ENCODE measurements around the gene TMEM183A. TPM values are rescaled to one million over a fixed set of nuclear protein-coding genes. Genes with fewer than 3 reads are reported as not detected.

The TMEM183A gene
- total RNA-seq, 1 donor from 2014 or later, result 76.5 TPM

DNA sequence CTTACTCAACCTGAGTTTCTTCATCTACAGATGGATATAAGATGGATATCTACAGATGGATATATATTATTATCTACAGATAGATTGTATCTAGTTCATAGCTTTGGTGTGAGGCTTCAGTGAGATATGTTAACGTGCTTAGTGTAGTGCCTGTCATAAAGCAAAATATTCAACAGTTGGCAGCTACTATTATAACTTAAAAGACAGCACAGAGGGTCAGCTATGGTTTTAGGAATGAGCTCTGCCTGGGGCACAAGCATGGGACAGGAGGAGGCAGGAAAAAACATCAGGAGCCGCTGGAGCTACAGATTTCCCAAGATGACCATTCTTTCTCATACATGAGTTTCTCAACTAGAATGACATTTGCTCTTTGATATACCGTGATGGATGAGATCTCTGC lies 38.8 kb upstream of the TMEM183A start:
- TF ChIP-seq, protein P1, sequence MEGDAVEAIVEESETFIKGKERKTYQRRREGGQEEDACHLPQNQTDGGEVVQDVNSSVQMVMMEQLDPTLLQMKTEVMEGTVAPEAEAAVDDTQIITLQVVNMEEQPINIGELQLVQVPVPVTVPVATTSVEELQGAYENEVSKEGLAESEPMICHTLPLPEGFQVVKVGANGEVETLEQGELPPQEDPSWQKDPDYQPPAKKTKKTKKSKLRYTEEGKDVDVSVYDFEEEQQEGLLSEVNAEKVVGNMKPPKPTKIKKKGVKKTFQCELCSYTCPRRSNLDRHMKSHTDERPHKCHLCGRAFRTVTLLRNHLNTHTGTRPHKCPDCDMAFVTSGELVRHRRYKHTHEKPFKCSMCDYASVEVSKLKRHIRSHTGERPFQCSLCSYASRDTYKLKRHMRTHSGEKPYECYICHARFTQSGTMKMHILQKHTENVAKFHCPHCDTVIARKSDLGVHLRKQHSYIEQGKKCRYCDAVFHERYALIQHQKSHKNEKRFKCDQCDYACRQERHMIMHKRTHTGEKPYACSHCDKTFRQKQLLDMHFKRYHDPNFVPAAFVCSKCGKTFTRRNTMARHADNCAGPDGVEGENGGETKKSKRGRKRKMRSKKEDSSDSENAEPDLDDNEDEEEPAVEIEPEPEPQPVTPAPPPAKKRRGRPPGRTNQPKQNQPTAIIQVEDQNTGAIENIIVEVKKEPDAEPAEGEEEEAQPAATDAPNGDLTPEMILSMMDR (conservative IDR thresholded peaks at IDR 0.05), result no peak
- DNase-seq (ENCODE audit: low read depth, low spot score), result no peak
- H3K27ac Mint-ChIP-seq (ENCODE audit: unreplicated experiment), result no peak overlapping the region
- H3K36me3 Mint-ChIP-seq (ENCODE audit: low read depth), result no peaks in the 10 kb centered on the region
- peak overlapping the region; percentile 94 for H3K4me3 Mint-ChIP-seq
- H3K27me3 Mint-ChIP-seq (ENCODE audit: low read depth), result peaks cover 28% of the 10 kb centered on the region
- peaks cover 24% of the 10 kb centered on the region for H3K4me1 Mint-ChIP-seq
- H3K9me3 Mint-ChIP-seq, result no peaks in the 10 kb centered on the region

DNA sequence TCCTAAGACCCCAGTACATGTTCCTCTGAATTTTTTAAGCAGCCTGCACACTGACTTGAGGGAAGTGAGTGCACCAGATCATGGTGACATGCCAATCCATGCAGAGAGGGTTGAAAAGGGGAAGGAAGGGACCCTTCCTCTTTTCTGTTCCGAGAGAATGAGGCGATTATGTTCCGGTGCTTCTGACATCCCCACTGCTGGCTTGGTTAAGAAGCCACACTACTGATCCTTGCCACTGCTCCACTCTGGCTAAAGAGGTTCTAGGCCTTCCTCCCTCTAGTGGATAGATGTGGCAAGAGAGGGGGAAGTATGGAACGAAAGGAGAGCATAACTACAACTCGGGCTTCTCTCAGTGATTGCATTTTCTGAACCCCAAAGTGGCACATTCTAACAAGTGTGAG lies 38.3 kb upstream of the TMEM183A start:
- Mint-ChIP-seq H3K36me3 (ENCODE audit: low read depth) (no peaks in the 10 kb centered on the region), H3K27ac (ENCODE audit: unreplicated experiment) (no peak overlapping the region), H3K27me3 (ENCODE audit: low read depth) (peaks cover 33% of the 10 kb centered on the region), H3K4me1 (peaks cover 24% of the 10 kb centered on the region), H3K9me3 (no peaks in the 10 kb centered on the region), H3K4me3 (peak overlapping the region; percentile 94)
- peak; percentile 26 for DNase-seq (ENCODE audit: low read depth, low spot score)
- TF ChIP-seq, protein P1 (conservative IDR thresholded peaks at IDR 0.05), result peak; percentile 68

DNA sequence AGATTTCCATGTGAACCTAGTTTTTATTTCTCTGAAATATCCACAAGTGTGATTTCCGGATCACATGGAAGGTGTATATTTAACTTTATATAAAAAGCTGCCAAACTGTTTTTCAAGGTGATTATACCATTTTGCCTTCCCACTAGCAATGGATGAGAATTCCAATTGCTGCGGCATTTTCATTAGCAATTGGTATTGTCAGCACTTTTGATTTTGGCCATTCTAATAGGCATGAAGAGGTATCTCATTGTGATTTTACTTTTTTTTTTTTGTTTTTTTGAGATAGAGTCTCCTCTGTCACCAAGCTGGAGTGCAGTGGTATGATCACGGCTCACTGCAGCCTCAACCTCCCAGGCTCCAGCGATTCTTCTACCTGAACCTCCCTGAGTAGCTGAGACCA lies 35.1 kb upstream of the TMEM183A start:
- Mint-ChIP-seq H3K4me1 (peaks cover 17% of the 10 kb centered on the region), H3K4me3 (no peak overlapping the region), H3K9me3 (no peaks in the 10 kb centered on the region), H3K27me3 (ENCODE audit: low read depth) (peaks cover 62% of the 10 kb centered on the region), H3K36me3 (ENCODE audit: low read depth) (no peaks in the 10 kb centered on the region), H3K27ac (ENCODE audit: unreplicated experiment) (no peak overlapping the region)
- TF ChIP-seq, protein P1 (conservative IDR thresholded peaks at IDR 0.05), result no peak
- DNase-seq (ENCODE audit: low read depth, low spot score), result no peak

DNA sequence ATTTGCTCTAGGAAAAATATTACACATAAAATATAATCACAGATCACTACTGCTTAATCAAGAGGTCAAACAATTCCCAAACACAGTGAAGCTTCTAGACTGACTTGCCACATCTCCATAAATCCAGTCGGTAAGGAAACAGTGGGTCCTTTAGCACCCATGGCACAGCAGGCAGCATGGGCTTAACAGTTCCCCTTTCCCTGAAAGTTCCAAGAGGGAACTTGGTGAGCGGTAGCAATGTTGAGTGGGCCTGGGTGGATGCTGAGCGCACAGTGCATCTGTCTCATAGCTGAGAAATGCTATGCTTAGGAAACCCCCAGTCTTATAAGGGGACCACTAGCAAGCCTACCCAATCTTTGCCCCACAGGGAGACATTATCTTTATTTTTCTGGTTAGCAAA lies 32.3 kb upstream of the TMEM183A start:
- H3K27me3 Mint-ChIP-seq (ENCODE audit: low read depth), result peaks cover 81% of the 10 kb centered on the region

DNA sequence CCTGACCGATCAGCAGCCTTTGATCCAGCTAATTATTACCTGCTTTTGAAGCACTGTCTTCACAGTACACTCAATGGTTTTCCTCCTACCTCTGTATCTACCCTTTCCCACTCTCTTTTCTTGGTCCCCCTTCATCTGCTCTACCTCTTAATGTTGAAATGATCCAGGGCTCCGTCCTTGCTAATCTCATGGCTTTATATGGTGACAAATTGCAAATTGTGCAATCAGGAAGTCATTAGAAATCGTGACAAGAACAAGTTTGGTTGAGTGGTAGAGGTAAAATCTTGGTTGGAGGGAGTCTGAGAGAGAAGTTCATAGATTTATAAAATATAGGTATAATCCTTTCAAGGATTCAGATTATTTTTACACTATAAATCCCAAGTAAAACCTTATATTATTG lies 30.5 kb upstream of the TMEM183A start:
- TF ChIP-seq, protein P1 (conservative IDR thresholded peaks at IDR 0.05), result no peak
- DNase-seq (ENCODE audit: low read depth, low spot score), result no peak
- Mint-ChIP-seq H3K4me1 (no peaks in the 10 kb centered on the region), H3K27ac (ENCODE audit: unreplicated experiment) (no peak overlapping the region), H3K36me3 (ENCODE audit: low read depth) (no peaks in the 10 kb centered on the region), H3K9me3 (no peaks in the 10 kb centered on the region), H3K27me3 (ENCODE audit: low read depth) (peaks cover 85% of the 10 kb centered on the region), H3K4me3 (no peak overlapping the region)

More for the DNA sequence above, 32.3 kb upstream of the TMEM183A start:
- Mint-ChIP-seq H3K4me3 (no peak overlapping the region), H3K9me3 (no peaks in the 10 kb centered on the region), H3K4me1 (no peaks in the 10 kb centered on the region), H3K27ac (ENCODE audit: unreplicated experiment) (no peak overlapping the region), H3K36me3 (ENCODE audit: low read depth) (no peaks in the 10 kb centered on the region)
- TF ChIP-seq, protein P1 (conservative IDR thresholded peaks at IDR 0.05), result no peak
- DNase-seq (ENCODE audit: low read depth, low spot score), result no peak

DNA sequence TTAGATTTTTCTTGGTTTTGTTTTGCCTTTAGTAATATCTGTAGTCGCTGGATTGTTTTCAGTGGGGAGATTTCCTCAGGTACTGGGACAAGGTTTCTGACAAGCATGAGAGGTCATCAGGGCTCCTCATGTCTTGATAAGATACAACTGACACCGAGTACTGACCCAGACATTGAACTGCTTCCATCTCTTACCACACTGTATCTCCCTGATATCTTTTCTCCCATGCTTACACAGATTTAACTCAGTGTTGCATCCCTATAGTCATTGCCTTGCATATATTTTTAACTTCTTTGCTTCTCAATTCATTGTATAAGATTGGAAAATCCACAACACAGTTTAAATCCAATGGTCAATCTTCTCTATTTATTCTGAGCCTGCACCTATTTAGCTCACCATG lies 27.7 kb upstream of the TMEM183A start:
- H3K4me3 Mint-ChIP-seq, result no peak overlapping the region
- DNase-seq (ENCODE audit: low read depth, low spot score), result no peak
- H3K27ac Mint-ChIP-seq (ENCODE audit: unreplicated experiment), result no peak overlapping the region

More for the DNA sequence above, 27.7 kb upstream of the TMEM183A start:
- Mint-ChIP-seq H3K4me1 (no peaks in the 10 kb centered on the region), H3K9me3 (no peaks in the 10 kb centered on the region), H3K36me3 (ENCODE audit: low read depth) (no peaks in the 10 kb centered on the region), H3K27me3 (ENCODE audit: low read depth) (peaks cover 72% of the 10 kb centered on the region)
- TF ChIP-seq, protein P1 (conservative IDR thresholded peaks at IDR 0.05), result no peak

All from neural crest cell (in vitro differentiated cells).